GM19023 (cell line): ENCODE results near the gene UBR4.

ENCODE experiments used
- ATAC-seq: cut with Tn5 transposase; IDR thresholded peaks from one replicate; pipeline ENCODE4 v1.9.1; 2021; ENCODE audit warnings: mild to moderate bottlenecking, moderate library complexity; ENCODE audit not compliant: unreplicated experiment

UBR4 gene

DNA sequence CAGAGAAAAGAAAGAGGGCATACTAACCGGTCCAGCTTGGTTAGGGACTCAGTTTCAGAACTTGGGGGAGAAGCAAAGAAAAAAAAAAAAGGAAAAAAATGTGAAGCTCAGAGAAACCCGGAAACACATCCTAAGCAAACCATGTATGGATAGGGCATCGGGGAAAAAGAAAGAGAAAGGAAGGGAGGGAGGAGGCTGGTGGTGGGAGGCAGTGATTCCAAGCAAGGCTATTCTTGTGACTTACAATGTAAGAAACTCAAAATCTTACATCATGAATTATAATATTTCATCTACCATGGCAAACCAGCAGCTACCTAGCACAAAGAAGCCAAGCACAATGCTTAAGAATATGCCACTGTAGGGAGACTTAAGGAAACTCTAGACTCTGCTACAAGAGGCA, 60.3 kb downstream of the UBR4 start:
- no peak for ATAC-seq

DNA sequence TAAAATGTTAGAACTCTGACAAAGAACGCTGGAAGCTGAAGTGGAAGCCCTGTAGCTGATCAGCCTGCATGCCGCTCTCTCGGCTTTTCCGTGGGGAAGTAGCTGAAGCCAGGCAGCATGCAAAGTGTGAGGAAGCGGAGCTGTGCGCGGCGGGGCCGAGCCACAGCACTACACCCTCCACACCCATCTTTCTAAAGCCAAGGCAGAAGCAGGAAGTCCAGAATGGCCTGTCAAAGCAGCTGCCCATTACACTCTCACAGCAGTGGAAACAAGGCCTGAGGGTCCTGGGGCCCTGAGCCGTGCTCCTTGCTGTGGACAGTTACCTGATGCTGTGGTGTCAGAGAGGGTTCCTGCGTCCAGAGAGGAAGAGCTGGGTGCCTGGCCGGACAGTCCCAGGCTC, 69.6 kb downstream of the UBR4 start:
- no peak for ATAC-seq

- ATAC-seq: no peak
Observed at GRCh38 chr1:19139711-19140110, 70.4 kb downstream of the UBR4 start.

- no peak for ATAC-seq
Observed at GRCh38 chr1:19138958-19139581, 71.0 kb downstream of the UBR4 start.

- ATAC-seq: no peak
Observed at GRCh38 chr1:19138331-19138730, 71.7 kb downstream of the UBR4 start.

DNA sequence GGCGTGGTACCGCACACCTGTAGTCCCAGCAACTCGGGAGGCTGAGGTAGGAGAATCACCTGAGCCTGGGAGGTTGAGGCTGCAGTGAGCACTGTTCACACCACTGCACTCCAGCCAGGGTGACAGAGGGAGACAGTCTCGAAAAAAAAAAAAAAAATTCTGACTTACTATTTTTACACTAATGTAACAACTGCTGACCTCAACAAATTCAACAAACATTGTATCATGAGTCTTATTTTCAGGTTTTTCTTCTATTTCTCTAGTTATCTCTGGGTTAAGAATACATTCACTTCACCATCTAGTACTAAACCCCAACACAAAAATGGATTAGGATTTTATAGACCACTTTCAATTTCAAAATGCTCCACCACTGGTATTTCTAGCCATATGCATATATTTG, 72.9 kb downstream of the UBR4 start:
- no peak for ATAC-seq

DNA sequence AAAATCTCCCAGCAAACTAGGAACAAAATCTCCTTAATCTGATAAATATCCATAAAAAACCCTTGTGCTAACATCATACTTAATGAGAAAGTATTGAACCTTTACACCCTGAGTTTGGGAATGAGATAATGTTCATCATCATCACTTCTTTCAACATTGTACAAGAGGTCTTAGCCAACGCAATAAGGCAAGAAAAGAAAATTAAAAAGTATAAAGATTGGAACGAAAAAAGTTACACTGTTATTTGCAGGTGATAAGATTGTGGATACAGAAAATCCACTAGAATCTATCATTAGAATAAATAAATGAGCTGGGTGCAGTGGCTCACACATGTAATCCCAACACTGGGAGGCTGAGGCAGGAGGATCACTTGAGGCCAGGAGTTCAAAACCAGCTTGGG, 76.7 kb downstream of the UBR4 start:
- no peak for ATAC-seq

DNA sequence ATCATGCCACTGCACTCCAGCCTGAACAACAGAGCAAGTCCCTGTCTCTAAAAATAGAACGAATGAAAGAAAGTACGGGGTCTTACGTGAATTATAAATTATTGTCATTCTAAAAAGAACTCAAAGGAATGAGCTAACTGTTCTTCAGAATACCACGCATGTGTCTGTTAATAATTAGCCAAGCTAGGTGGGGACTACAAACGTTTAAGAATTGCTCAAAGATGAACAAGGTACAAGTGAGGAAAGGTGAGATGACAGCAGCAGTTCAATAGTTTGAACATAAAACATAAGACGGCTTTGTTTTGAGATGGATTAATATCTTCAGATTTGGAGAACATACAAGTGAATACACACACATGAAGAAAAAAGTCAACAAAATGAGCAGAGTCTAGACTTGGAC, 79.6 kb downstream of the UBR4 start:
- ATAC-seq: no peak

- ATAC-seq: no peak
Observed at GRCh38 chr1:19128968-19129514, 81.0 kb downstream of the UBR4 start.

DNA sequence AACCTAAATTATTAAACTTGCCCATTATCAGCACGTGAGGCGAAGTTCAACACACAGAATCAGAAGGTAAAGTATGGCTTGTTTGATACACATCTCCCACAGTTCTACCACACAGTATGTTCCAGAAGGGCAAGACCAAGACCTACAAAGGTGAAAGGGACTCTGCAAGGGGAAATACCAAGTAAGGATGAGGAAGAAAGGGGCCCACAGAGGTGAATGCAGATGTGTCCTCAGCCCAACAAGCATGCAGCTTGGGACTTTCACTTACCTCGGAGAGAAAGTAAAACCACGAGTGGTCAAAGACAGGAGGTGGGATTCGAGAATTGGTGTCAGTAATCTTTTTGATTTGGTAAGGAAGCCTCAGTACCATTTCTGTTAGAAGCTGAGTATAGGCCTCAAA, 85.8 kb downstream of the UBR4 start:
- ATAC-seq: no peak

DNA sequence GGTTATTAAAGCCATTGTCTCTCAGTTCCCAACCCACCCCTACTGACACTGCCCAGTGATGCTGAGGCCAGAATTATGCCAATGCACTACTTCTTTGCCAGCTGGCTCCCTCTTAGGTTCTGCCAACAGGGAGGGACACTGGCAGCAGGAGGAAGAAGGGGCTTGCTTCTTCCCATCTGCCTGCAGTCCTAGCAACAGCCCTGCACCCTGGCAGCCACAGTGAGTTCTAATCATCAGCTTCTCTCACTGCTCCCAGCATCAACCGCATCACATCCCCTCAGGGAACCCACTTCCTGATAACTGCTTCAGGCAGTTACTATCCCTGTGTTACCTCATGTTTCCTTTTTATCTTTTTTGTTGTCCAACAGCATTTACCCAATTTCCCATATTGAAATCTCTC, 86.2 kb downstream of the UBR4 start:
- ATAC-seq: no peak

- ATAC-seq: no peak
Observed at GRCh38 chr1:19122668-19123067, 87.4 kb downstream of the UBR4 start.

DNA sequence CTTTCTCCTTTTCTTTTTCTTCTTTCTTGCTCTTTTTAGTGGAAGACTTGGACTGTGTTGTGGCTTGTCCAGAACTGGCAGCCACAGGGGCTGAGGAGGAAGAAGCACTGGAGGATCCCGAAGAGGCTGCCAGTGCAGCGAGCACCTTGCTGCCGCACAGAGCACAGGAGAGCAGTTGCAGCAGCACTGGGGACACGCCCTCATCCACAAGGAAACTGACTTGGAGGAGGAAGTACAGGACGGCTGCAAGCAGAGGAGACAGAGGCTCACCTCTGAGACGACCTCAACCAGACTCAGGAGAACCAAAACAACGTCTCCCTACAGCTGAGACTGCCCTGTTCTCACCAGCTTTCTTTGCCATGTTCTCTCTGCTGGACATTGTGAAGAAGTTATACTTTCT, 88.9 kb downstream of the UBR4 start:
- no peak for ATAC-seq

GRCh38 chr1:19120070-19120469, 90.0 kb downstream of the UBR4 start:
- no peak for ATAC-seq

DNA sequence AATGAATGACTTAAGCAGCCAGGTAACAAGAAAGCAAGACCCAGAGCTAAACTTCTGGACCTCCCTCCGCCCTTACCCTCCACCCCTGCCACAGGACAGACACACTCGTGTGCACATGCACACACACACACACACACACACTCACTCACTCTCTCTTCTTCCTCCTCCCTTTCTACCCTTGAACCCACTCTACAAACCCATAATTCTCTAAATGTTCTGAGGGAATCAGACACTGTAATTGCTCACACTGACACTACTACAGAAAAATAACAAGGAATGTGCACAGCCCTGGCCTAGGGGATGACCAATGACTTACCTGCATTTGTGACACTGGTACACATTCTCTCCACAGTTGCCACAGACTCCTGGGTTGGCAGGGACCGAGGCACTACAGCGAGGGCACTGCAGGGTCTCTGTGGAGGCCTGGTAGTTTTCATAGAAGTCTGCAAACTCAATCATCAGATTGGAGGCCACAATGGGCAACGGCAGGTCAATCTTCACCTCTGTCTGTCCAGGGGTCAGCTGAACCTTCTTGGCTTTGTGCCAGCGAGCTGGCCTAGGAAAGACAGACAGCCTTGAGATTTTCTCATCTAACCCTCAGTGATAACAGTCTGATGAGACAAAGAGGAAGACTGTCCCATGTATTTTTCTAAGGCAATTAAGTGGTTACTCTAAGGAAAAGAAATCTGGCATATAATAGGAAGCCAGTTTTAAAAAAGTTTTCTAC, 94.8 kb downstream of the UBR4 start:
- no peak for ATAC-seq

DNA sequence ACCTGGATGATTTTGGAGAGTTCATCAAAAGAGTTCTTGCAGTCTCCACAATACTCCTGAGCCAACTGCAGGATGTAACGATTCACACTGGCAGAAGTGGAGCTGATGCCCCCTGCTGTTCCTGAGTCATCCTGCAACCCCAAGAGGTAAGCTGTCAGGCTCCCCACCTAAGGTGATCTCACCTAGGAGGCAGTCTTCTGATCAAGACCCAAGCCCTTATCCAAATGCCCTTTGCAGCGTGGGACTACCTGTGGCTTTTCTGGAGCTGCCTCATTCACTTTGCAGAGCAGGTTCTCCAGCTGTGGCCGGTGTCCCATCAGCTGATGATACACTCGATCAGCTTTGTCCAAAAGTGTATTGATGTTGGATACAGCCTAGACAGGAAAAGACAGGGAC, 96.4 kb downstream of the UBR4 start:
- no peak for ATAC-seq

- ATAC-seq: no peak
Observed at GRCh38 chr1:19112891-19113696, 97.0 kb downstream of the UBR4 start.

DNA sequence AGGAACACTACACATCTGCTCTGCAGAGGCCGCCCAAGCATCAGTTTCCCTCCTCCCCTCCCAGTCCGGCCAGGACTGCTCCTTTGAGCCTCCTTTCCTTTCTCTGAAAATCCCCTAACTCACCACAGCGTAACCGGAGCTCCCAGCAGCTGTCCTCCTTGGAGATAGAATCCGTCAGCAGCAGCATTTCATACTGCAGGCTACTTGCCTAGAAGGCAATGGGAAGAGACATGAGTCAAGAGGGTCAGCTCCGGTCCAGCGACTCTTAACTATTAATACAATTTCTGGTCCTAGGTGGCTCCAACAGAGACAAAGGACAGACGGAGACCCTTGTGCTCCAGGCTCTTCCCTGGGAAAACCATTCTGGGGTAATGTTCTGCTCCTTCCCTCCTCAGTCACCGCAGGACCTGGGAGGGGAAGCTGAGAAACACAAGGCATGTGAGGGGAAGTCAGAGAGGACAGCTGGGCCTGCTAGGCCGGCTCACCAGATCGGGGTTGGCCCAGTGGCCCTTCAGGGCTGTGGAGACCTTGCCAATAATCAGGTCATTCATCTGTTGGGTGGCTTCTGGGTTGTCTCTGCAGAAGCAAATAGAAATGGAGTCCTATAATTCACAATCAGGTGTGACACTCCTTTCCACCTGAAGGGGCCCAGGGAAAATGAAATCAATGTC, 99.7 kb downstream of the UBR4 start:
- ATAC-seq: no peak

- no peak for ATAC-seq
Observed at GRCh38 chr1:19109545-19109944, 100.5 kb downstream of the UBR4 start.

DNA sequence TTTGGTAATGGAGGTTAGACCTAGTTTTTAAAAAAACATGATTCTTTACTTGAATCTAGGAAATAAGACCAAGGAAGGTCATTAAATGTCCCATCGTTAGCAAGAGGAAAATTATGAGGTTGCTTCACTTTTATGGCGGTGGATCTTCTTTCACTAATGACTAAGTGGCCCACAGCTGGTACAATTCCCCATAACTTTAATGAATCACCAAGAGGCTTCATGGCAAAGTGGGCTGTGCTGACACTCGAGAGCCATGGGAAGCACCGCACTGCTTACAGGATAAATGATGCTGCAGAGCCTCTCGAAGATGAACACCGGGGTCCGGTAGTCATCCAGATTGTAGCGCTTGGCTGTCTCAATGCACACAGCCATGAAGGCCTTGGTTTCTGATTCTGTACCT, 108.8 kb downstream of the UBR4 start:
- ATAC-seq: no peak

- no peak for ATAC-seq
Observed at GRCh38 chr1:19100028-19100427, 110.0 kb downstream of the UBR4 start.
